H1 (cell line): ENCODE measurements around the gene LITAF. TPM values are rescaled to one million over a fixed set of nuclear protein-coding genes. Genes with fewer than 3 reads are reported as not detected.
"Not testable (repeated sequence)": the region's sequence is repeated elsewhere in the genome, so short reads cannot be mapped to it uniquely, and the experiment has no call there.

Experiments
- CTCF ChIA-PET: fragments of 300-600 bp; sonication (Branson Sonifier 250); formaldehyde crosslinking; loops from one replicate; lab custom pipeline; 2021; ENCODE audit not compliant: partially characterized antibody; lab: Charles Lee
- POLR2A ChIA-PET: fragments of 300-600 bp; sonication (Branson Sonifier 250); formaldehyde crosslinking; loops from one replicate; lab custom pipeline; 2021; ENCODE audit warnings: inconsistent platforms; ENCODE audit not compliant: partially characterized antibody; lab: Charles Lee
- DNase-seq, 2 experiments: peaks; one replicate each; pipeline versions ENCODE4 v3.0.0 to v3.0.0-alpha.2; 2010 to 2022; ENCODE audit warnings: low spot score in 2 of 2, low read depth in 1 of 2, mixed read lengths in 1 of 2
- FAIRE-seq: peaks from 2 replicates; lab custom pipeline; 2011; peaks lifted over from hg19 to GRCh38; lab: Jason Lieb, UNC
- H2AFZ ChIP-seq: 2 replicates; pipeline ENCODE4 v1.8.1; 2012; ENCODE audit warnings: low read length, inconsistent platforms
- H2AK5ac ChIP-seq: 2 replicates; pipeline ENCODE4 v1.6.1; 2013; ENCODE audit warnings: low read depth, low read length
- H2BK120ac ChIP-seq: replicated peaks from 2 replicates; pipeline ENCODE3; 2013; ENCODE audit warnings: low read depth, low read length, inconsistent platforms
- H2BK12ac ChIP-seq: 2 replicates; pipeline ENCODE4 v1.6.1; 2013; ENCODE audit warnings: low read depth, low read length
- H2BK15ac ChIP-seq: 2 replicates; pipeline ENCODE4 v1.6.1; 2013; ENCODE audit warnings: low read length
- H2BK20ac ChIP-seq: 2 replicates; pipeline ENCODE4 v1.6.1; 2013; ENCODE audit warnings: low read length
- H2BK5ac ChIP-seq: 2 replicates; pipeline ENCODE4 v1.6.1; 2013; ENCODE audit warnings: low read depth, low read length
- H3K14ac ChIP-seq: 2 replicates; pipeline ENCODE4 v1.6.1; 2013; ENCODE audit warnings: inconsistent platforms; ENCODE audit not compliant: insufficient read length
- H3K18ac ChIP-seq: 2 replicates; pipeline ENCODE4 v1.6.1; 2013; ENCODE audit warnings: low read length; ENCODE audit errors: extremely low read depth
- H3K23ac ChIP-seq: 2 replicates; pipeline ENCODE4 v1.6.1; 2013; ENCODE audit warnings: inconsistent platforms; ENCODE audit not compliant: insufficient read length
- H3K23me2 ChIP-seq: 2 replicates; pipeline ENCODE4 v1.6.1; 2013; ENCODE audit warnings: low read depth, low read length
- H3K27ac ChIP-seq: 2 replicates; pipeline ENCODE4 v1.6.1; 2011; ENCODE audit warnings: low read depth, low read length, inconsistent platforms
- H3K27me3 ChIP-seq, 4 experiments: replicated peaks in 1 of 4; 1 replicate in 1 of 4; 2 replicates in 3 of 4; pipeline versions ENCODE4 v1.6.1 to v1.8.1; 2011 to 2013; ENCODE audit warnings: low read length in 3 of 4, mild to moderate bottlenecking in 3 of 4, inconsistent platforms in 2 of 4, mixed read lengths in 2 of 4, moderate library complexity in 1 of 4; ENCODE audit not compliant: control insufficient read depth in 3 of 4, insufficient read depth in 3 of 4; ENCODE audit errors: extremely low read depth in 1 of 4
- H3K36me3 ChIP-seq, 4 experiments: 2 replicates each; pipeline versions ENCODE4 v1.6.1 to v1.8.1; 2011 to 2013; ENCODE audit warnings: mild to moderate bottlenecking in 4 of 4, low read length in 3 of 4, moderate library complexity in 2 of 4, control low read depth in 1 of 4, inconsistent platforms in 1 of 4; ENCODE audit not compliant: insufficient read depth in 4 of 4, control insufficient read depth in 2 of 4
- H3K4ac ChIP-seq: replicated peaks from 2 replicates; pipeline ENCODE3; 2013; ENCODE audit warnings: low read length, low read depth, mixed read lengths, inconsistent platforms; ENCODE audit not compliant: insufficient read length
- H3K4me1 ChIP-seq, 4 experiments: replicated peaks in 1 of 4; 1 replicate in 1 of 4; 2 replicates in 3 of 4; pipeline versions ENCODE4 v1.6.1 to v1.8.1; 2011 to 2013; ENCODE audit warnings: low read length in 3 of 4, inconsistent platforms in 2 of 4, mixed read lengths in 1 of 4; ENCODE audit not compliant: insufficient read depth in 4 of 4, control insufficient read depth in 3 of 4
- H3K4me2 ChIP-seq, 2 experiments: 2 replicates each; pipeline versions ENCODE4 v1.6.1 to v1.8.1; 2011 to 2013; ENCODE audit warnings: low read depth in 2 of 2, low read length in 2 of 2, control low read depth in 1 of 2, inconsistent platforms in 1 of 2, mild to moderate bottlenecking in 1 of 2; ENCODE audit not compliant: insufficient read depth in 1 of 2
- H3K4me3 ChIP-seq, 4 experiments: fragments of 200-600, 300-600 bp in 1 of 4; sonication (generic), shearing (Covaris generic), sonication (Bioruptor Twin) in 1 of 4; 2 replicates each; pipeline versions ENCODE4 v1.5.1 to v1.8.1; 2011 to 2016; ENCODE audit warnings: low read length in 4 of 4, low read depth in 3 of 4, control low read depth in 2 of 4, inconsistent platforms in 2 of 4, mild to moderate bottlenecking in 2 of 4, mixed read lengths in 1 of 4, moderate library complexity in 1 of 4; ENCODE audit not compliant: insufficient read depth in 2 of 4; ENCODE audit errors: extremely low read depth in 1 of 4
- H3K56ac ChIP-seq: replicated peaks from 2 replicates; pipeline ENCODE3; 2013; ENCODE audit warnings: low read depth, mild to moderate bottlenecking, mixed read lengths, low read length, inconsistent platforms; ENCODE audit not compliant: insufficient read length
- H3K79me1 ChIP-seq: 2 replicates; pipeline ENCODE4 v1.6.1; 2013; ENCODE audit warnings: low read depth, low read length, control low read depth
- H3K79me2 ChIP-seq, 2 experiments: 2 replicates each; pipeline versions ENCODE4 v1.6.1 to v1.8.1; 2012 to 2013; ENCODE audit warnings: low read length in 2 of 2, mild to moderate bottlenecking in 2 of 2, inconsistent platforms in 1 of 2; ENCODE audit not compliant: insufficient read depth in 2 of 2, control insufficient read depth in 1 of 2
- H3K9ac ChIP-seq, 4 experiments: replicated peaks in 1 of 4; 1 replicate in 1 of 4; 2 replicates in 3 of 4; pipeline versions ENCODE4 v1.6.1 to v1.8.1; 2011 to 2013; ENCODE audit warnings: low read depth in 3 of 4, low read length in 3 of 4, control low read depth in 2 of 4, mild to moderate bottlenecking in 2 of 4, moderate library complexity in 2 of 4, inconsistent platforms in 1 of 4; ENCODE audit errors: extremely low read depth in 1 of 4
- H3K9me3 ChIP-seq, 2 experiments: 2 replicates each; pipeline versions ENCODE4 v1.6.1 to v1.8.1; 2012 to 2013; ENCODE audit warnings: mild to moderate bottlenecking in 2 of 2, moderate library complexity in 2 of 2, control low read depth in 1 of 2, inconsistent platforms in 1 of 2, low read depth in 1 of 2, low read length in 1 of 2, mixed read lengths in 1 of 2; ENCODE audit not compliant: insufficient read depth in 2 of 2
- H4K20me1 ChIP-seq, 2 experiments: replicated peaks in 1 of 2; 2 replicates each; pipeline versions ENCODE3 to v1.8.1; 2011 to 2013; ENCODE audit warnings: inconsistent platforms in 2 of 2, low read length in 2 of 2, mild to moderate bottlenecking in 1 of 2; ENCODE audit not compliant: insufficient read depth in 2 of 2, control insufficient read depth in 1 of 2
- H4K5ac ChIP-seq: 2 replicates; pipeline ENCODE4 v1.6.1; 2013; ENCODE audit warnings: low read length, low read depth, mixed read lengths, inconsistent platforms; ENCODE audit not compliant: insufficient read length
- H4K8ac ChIP-seq: 2 replicates; pipeline ENCODE4 v1.8.0; 2013; ENCODE audit warnings: mild to moderate bottlenecking, moderate library complexity, low read length, inconsistent platforms; ENCODE audit not compliant: insufficient read depth; ENCODE audit errors: extremely low read depth
- H4K91ac ChIP-seq: replicated peaks from 2 replicates; pipeline ENCODE3; 2013; ENCODE audit warnings: low read length, mixed read lengths, inconsistent platforms; ENCODE audit not compliant: insufficient read length
- WGBS, 2 experiments: shearing (Covaris generic) in 1 of 2; methylation state at CpG; one replicate each; pipeline versions ENCODE4 v1.1.6 to v1.1.7; 2013 to 2015; ENCODE audit warnings: low lambda C conversion rate in 2 of 2, mixed read lengths in 2 of 2, inconsistent platforms in 1 of 2, low coverage in 1 of 2, missing lambda C conversion rate in 1 of 2; ENCODE audit not compliant: insufficient replicate concordance in 2 of 2, insufficient coverage in 1 of 2, insufficient read length in 1 of 2; ENCODE audit errors: extremely low coverage in 1 of 2, missing lambda C conversion rate in 1 of 2; 5-methylcytosine and 5-hydroxymethylcytosine counted together
- polyA plus RNA-seq, 7 experiments: library from polyadenylated mRNA; depleted of rRNA in 3 of 7; stranded (reverse) in 5 of 7; unstranded in 2 of 7; fragments of >200 nt in 5 of 7; fragments of 200-250 nt in 2 of 7; gene quantifications; 1 replicate in 5 of 7; 2 replicates in 1 of 7; 4 replicates in 1 of 7; pipeline versions ENCODE4 v1.2.1 to v1.2.3, GENCODE V29; 2011 to 2013; ENCODE audit warnings: missing spikeins in 2 of 7, mixed read lengths in 2 of 7
- total RNA-seq: library from RNA; stranded (reverse); fragmentation: NEBNext Ultra II Directional; extraction: Animal tissue kit (Norgen Biotek cat#: 25700); gene quantifications from 2 replicates; pipeline ENCODE4 v1.2.1, GENCODE V29; 2021

The LITAF gene
- total and polyA plus RNA-seq, 2 of the 8 experiments (the other 6 are each of a cell fraction or from before 2014, with no cell fraction given): 165 to 205 TPM

DNA sequence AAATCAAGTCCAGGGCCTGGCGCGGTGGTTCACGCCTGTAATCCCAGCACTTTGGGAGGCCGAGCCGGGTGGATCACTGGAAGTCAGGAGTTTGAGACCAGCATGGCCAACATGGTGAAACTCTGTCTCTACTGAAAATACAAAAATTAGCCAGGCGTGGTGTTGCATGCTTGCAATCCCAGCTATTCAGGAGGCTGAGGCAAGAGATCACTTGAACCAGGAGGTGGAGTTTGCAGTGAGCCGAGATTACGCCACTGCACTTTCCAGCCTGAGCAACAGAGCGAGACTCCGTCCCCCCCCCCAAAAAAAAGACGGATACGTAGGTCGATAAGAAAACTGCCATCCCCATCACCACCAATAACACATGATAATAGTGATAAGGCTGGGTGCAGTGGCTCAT is 82.5 kb downstream of the LITAF start:
- not testable (repeated sequence) for H2BK120ac ChIP-seq, H3K27ac ChIP-seq, H3K4ac ChIP-seq, FAIRE-seq, H4K20me1 ChIP-seq, H3K79me2 ChIP-seq, H3K4me2 ChIP-seq, H2AK5ac ChIP-seq, H3K56ac ChIP-seq, H3K23me2 ChIP-seq, H4K5ac ChIP-seq, H2AFZ ChIP-seq, H3K79me1 ChIP-seq, H3K27me3 ChIP-seq, H3K9me3 ChIP-seq, H3K23ac ChIP-seq, DNase-seq, H3K36me3 ChIP-seq, H4K91ac ChIP-seq, H2BK15ac ChIP-seq, H2BK5ac ChIP-seq, H3K9ac ChIP-seq, H4K8ac ChIP-seq, H2BK20ac ChIP-seq, H3K4me3 ChIP-seq, H3K14ac ChIP-seq, H2BK12ac ChIP-seq, H3K18ac ChIP-seq
- POLR2A ChIA-PET: interaction anchor here (1.1 to 1.7 kb wide), 3 partner anchors 33 to 155 kb away, joined by 3 to 6 read pairs (median 5); no protein-coding TSS in a partner anchor
- H3K4me1 ChIP-seq: peaks cover 2 to 32% (median 20%) of the 10 kb centered on the region in 4 experiments
- CTCF ChIA-PET: interaction anchor here (0.6 to 1.8 kb wide), 4 partner anchors 10 to 28 kb away, joined by 3 to 5 read pairs (median 4); a partner anchor contains a TSS
- 96% methylated on average over 13 of the region's 13 CpGs; no CpG with 5 or more reads in 1 of the 2 experiments for WGBS, 2 experiments
